IMR-90 (cell line): ENCODE measurements around the gene CDK5RAP3. TPM values are rescaled to one million over a fixed set of nuclear protein-coding genes. Genes with fewer than 3 reads are reported as not detected.
A peak's percentile ranks its signal among the peaks of the same experiment; 100 is the strongest.

Experiments used
- ATAC-seq: fragments of 200-7000 bp; cut with Tn5 transposase; 2 replicates; pipeline ENCODE4 v1.9.1; 2020; ENCODE audit warnings: low read depth, mild to moderate bottlenecking, moderate library complexity
- BruUV-seq: library from RNA; stranded (reverse); fragments of 400-500 nt; replicated peaks from 2 replicates; lab custom pipeline; 2021; lab: Mats Ljungman, UMichigan
- CTCF ChIA-PET: fragments of 300-600 bp; formaldehyde crosslinking; extraction: SDS; loops from one replicate; lab custom pipeline; 2021; ENCODE audit warnings: antibody characterized with exemption; lab: Yijun Ruan, JAX
- POLR2A ChIA-PET: fragments of 300-600 bp; sonication (Branson Sonifier 250); formaldehyde crosslinking; loops from one replicate; lab custom pipeline; 2022; ENCODE audit warnings: antibody characterized with exemption; ENCODE audit not compliant: unreplicated experiment; lab: Charles Lee
- DNase-seq: peaks from one replicate; pipeline ENCODE4 v3.0.0; 2013
- H2AFZ ChIP-seq: replicated peaks from 2 replicates; pipeline ENCODE3; 2013; ENCODE audit warnings: low read length, mild to moderate bottlenecking; ENCODE audit not compliant: poor library complexity
- H2AK5ac ChIP-seq: 2 replicates; pipeline ENCODE4 v1.6.1; 2013; ENCODE audit warnings: low read depth, low read length, inconsistent platforms
- H2AK9ac ChIP-seq: replicated peaks from 2 replicates; pipeline ENCODE3; 2013; ENCODE audit warnings: mild to moderate bottlenecking, low read depth, low read length, moderate library complexity; ENCODE audit not compliant: poor library complexity
- H2BK120ac ChIP-seq: 2 replicates; pipeline ENCODE4 v1.6.1; 2013; ENCODE audit warnings: low read depth, low read length, inconsistent platforms
- H2BK15ac ChIP-seq: 3 replicates; pipeline ENCODE4 v1.6.1; 2013; ENCODE audit warnings: low read depth, low read length, inconsistent platforms
- H2BK20ac ChIP-seq: 2 replicates; pipeline ENCODE4 v1.6.1; 2013; ENCODE audit warnings: low read depth, mild to moderate bottlenecking, inconsistent platforms, low read length, moderate library complexity
- H2BK5ac ChIP-seq: 2 replicates; pipeline ENCODE4 v1.6.1; 2013; ENCODE audit warnings: mild to moderate bottlenecking, low read depth, low read length, inconsistent platforms; ENCODE audit not compliant: poor library complexity, severe bottlenecking
- H3K14ac ChIP-seq: replicated peaks from 2 replicates; pipeline ENCODE4 v1.6.1; 2013; ENCODE audit warnings: low read depth, low read length, inconsistent platforms
- H3K18ac ChIP-seq: 2 replicates; pipeline ENCODE4 v1.6.1; 2013; ENCODE audit warnings: low read depth, low read length, control low read depth
- H3K23ac ChIP-seq: 2 replicates; pipeline ENCODE4 v1.6.1; 2013; ENCODE audit warnings: low read depth, low read length, inconsistent platforms
- H3K27ac ChIP-seq: 2 replicates; pipeline ENCODE4 v1.5.1; 2013; ENCODE audit warnings: mild to moderate bottlenecking, control low read depth, low read length; ENCODE audit not compliant: insufficient read depth
- H3K27me3 ChIP-seq: 2 replicates; pipeline ENCODE4 v1.6.1; 2013; ENCODE audit warnings: low read length; ENCODE audit not compliant: control insufficient read depth, insufficient read depth
- H3K36me3 ChIP-seq: 2 replicates; pipeline ENCODE4 v1.6.1; 2013; ENCODE audit warnings: low read length, mixed read lengths; ENCODE audit not compliant: control insufficient read depth, insufficient read depth
- H3K4ac ChIP-seq: 2 replicates; pipeline ENCODE4 v1.6.1; 2013; ENCODE audit warnings: low read depth, low read length, inconsistent platforms
- H3K4me1 ChIP-seq: 2 replicates; pipeline ENCODE4 v1.6.1; 2013; ENCODE audit warnings: low read length, mixed read lengths; ENCODE audit not compliant: control insufficient read depth, insufficient read depth
- H3K4me2 ChIP-seq: 2 replicates; pipeline ENCODE4 v1.6.1; 2013; ENCODE audit warnings: low read depth, mild to moderate bottlenecking, control low read depth, low read length, moderate library complexity
- H3K4me3 ChIP-seq: 2 replicates; pipeline ENCODE4 v1.5.1; 2013; ENCODE audit warnings: low read depth, mild to moderate bottlenecking, control low read depth, low read length, moderate library complexity; ENCODE audit not compliant: insufficient read depth
- H3K56ac ChIP-seq: 2 replicates; pipeline ENCODE4 v1.6.1; 2013; ENCODE audit warnings: low read length, inconsistent platforms; ENCODE audit not compliant: insufficient read depth; ENCODE audit errors: extremely low read depth
- H3K79me1 ChIP-seq, 2 experiments: 2 replicates each; pipeline ENCODE4 v1.6.1; 2013; ENCODE audit warnings: low read length in 2 of 2, inconsistent platforms in 1 of 2, low read depth in 1 of 2
- H3K9ac ChIP-seq: 2 replicates; pipeline ENCODE4 v1.6.1; 2013; ENCODE audit warnings: low read depth, low read length, control low read depth
- H3K9me1 ChIP-seq: 2 replicates; pipeline ENCODE4 v1.6.1; 2013; ENCODE audit warnings: low read length, inconsistent platforms; ENCODE audit not compliant: insufficient read depth
- H3K9me3 ChIP-seq: 2 replicates; pipeline ENCODE4 v1.6.1; 2013; ENCODE audit warnings: low read length; ENCODE audit not compliant: control insufficient read depth, insufficient read depth
- H4K20me1 ChIP-seq: 2 replicates; pipeline ENCODE4 v1.6.1; 2013; ENCODE audit warnings: low read length, inconsistent platforms; ENCODE audit not compliant: insufficient read depth
- H4K5ac ChIP-seq: 2 replicates; pipeline ENCODE4 v1.6.1; 2013; ENCODE audit warnings: mild to moderate bottlenecking, low read depth, low read length, control low read depth
- H4K8ac ChIP-seq, 2 experiments: 2 replicates each; pipeline ENCODE4 v1.6.1; 2013; ENCODE audit warnings: low read depth in 2 of 2, low read length in 2 of 2, control low read depth in 1 of 2, inconsistent platforms in 1 of 2
- H4K91ac ChIP-seq: 2 replicates; pipeline ENCODE4 v1.6.1; 2013; ENCODE audit warnings: low read depth, low read length, inconsistent platforms; ENCODE audit not compliant: insufficient read depth
- CEBPB ChIP-seq: IDR thresholded peaks from 2 replicates; pipeline ENCODE4 v1.6.1; 2012; ENCODE audit warnings: low read depth, low read length, improper control_type of control experiment
- MAZ ChIP-seq: IDR thresholded peaks from 2 replicates; pipeline ENCODE4 v1.6.1; 2012; ENCODE audit warnings: low read depth, mild to moderate bottlenecking, low read length, improper control_type of control experiment, moderate library complexity, borderline replicate concordance
- MXI1 ChIP-seq: IDR thresholded peaks from 2 replicates; pipeline ENCODE4 v1.6.1; 2012; ENCODE audit warnings: low read depth, mild to moderate bottlenecking, low read length, moderate library complexity, borderline replicate concordance
- NFE2L2 ChIP-seq: fragments of 150-350 bp; IDR thresholded peaks from 2 replicates; pipeline ENCODE4 v1.6.1; 2016; ENCODE audit warnings: low read depth, mild to moderate bottlenecking, low read length
- POLR2A ChIP-seq: IDR thresholded peaks from 2 replicates; pipeline ENCODE4 v1.6.1; 2012; ENCODE audit warnings: mild to moderate bottlenecking, low read depth, low read length
- RAD21 ChIP-seq: IDR thresholded peaks from 2 replicates; pipeline ENCODE4 v1.6.1; 2012; ENCODE audit warnings: low read length, improper control_type of control experiment
- RCOR1 ChIP-seq: IDR thresholded peaks from 2 replicates; pipeline ENCODE4 v1.6.1; 2012; ENCODE audit warnings: mild to moderate bottlenecking, low read length, improper control_type of control experiment; ENCODE audit not compliant: insufficient replicate concordance
- RFX5 ChIP-seq: IDR thresholded peaks from 2 replicates; pipeline ENCODE4 v1.8.0; 2012; ENCODE audit warnings: low read depth, mild to moderate bottlenecking, low read length, moderate library complexity
- USF2 ChIP-seq: fragments of 150-350 bp; IDR thresholded peaks from 2 replicates; pipeline ENCODE4 v1.6.1; 2017; ENCODE audit warnings: mild to moderate bottlenecking, antibody characterized with exemption, low read length, low read depth
- WGBS, 2 experiments: methylation state at CpG; one replicate each; pipeline versions ENCODE4 v1.1.5 to v1.1.7; 2013; ENCODE audit warnings: missing lambda C conversion rate in 2 of 2; ENCODE audit not compliant: insufficient read length in 1 of 2; ENCODE audit errors: extremely low coverage in 2 of 2; 5-methylcytosine and 5-hydroxymethylcytosine counted together
- dilution Hi-C: fragments of 300-500 bp; cut with HindIII; formaldehyde crosslinking; loops from one replicate; pipeline ENCODE4 v1.14.3; 2018; ENCODE audit warnings: low sequenced_read_pairs; ENCODE audit not compliant: unreplicated experiment
- in situ Hi-C: fragments of 300-500 bp; cut with MboI; formaldehyde crosslinking; loops from 3 replicates; pipeline ENCODE4 v1.14.3; 2019; ENCODE audit warnings: low sequenced_read_pairs, inconsistent platforms, mixed read lengths
- intact Hi-C: fragments of 100-400 bp; cut with micrococcal nuclease; formaldehyde crosslinking; loops from 2 replicates; pipeline ENCODE4 v1.10.0; 2022
- polyA plus RNA-seq, 3 experiments: library from polyadenylated mRNA; depleted of rRNA; stranded (reverse); fragments of >200 nt; gene quantifications; 2 replicates each; pipeline ENCODE4 v1.2.3, GENCODE V29; 2012; ENCODE audit warnings: low replicate concordance in 1 of 3
- total RNA-seq: library from RNA; depleted of rRNA; stranded (reverse); fragments of >200 nt; gene quantifications from 2 replicates; pipeline ENCODE4 v1.2.3, GENCODE V29; 2012
- TF ChIP-seq, protein P1 (sequence below): conservative IDR thresholded peaks from 2 replicates; pipeline ENCODE4 v1.5.1; 2012; ENCODE audit warnings: mild to moderate bottlenecking, low read depth, low read length, improper control_type of control experiment

The CDK5RAP3 gene
- total and polyA plus RNA-seq, 2 of the 4 experiments (the other 2 are of a cell fraction): 75.3 to 153 TPM

GRCh38 chr17:47949197-47949759 is 21.6 kb upstream of the CDK5RAP3 start (continued):
- TF ChIP-seq, protein P1, sequence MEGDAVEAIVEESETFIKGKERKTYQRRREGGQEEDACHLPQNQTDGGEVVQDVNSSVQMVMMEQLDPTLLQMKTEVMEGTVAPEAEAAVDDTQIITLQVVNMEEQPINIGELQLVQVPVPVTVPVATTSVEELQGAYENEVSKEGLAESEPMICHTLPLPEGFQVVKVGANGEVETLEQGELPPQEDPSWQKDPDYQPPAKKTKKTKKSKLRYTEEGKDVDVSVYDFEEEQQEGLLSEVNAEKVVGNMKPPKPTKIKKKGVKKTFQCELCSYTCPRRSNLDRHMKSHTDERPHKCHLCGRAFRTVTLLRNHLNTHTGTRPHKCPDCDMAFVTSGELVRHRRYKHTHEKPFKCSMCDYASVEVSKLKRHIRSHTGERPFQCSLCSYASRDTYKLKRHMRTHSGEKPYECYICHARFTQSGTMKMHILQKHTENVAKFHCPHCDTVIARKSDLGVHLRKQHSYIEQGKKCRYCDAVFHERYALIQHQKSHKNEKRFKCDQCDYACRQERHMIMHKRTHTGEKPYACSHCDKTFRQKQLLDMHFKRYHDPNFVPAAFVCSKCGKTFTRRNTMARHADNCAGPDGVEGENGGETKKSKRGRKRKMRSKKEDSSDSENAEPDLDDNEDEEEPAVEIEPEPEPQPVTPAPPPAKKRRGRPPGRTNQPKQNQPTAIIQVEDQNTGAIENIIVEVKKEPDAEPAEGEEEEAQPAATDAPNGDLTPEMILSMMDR: peak; percentile 94
- peak; percentile 36; the same call in 1 of the 2 replicates for TF ChIP-seq POLR2A

- no CpG with 5 or more reads among the region's 3 CpGs for WGBS, 2 experiments
- intact Hi-C loops (loop anchor here (1.0 to 5.0 kb wide), 3 partner anchors 20 to 108 kb away; partner anchors contain the start of gene SCRN2), in situ Hi-C loops (no loop called here), dilution Hi-C loops (no loop called here)
- no TSS peak for BruUV-seq
- Histone ChIP-seq H3K79me1 (peaks cover 0 to 5% of the 10 kb centered on the region in 2 experiments; a peak in 1 of 4 replicates), H2AK5ac (peak overlapping the region; percentile 52; the same call in 1 of the 2 replicates), H2BK120ac (peak overlapping the region; percentile 88; the same call in 1 of the 2 replicates), H3K4me2 (no peak overlapping the region), H3K27ac (no peak overlapping the region), H3K18ac (no peak overlapping the region), H3K4ac (peak overlapping the region; percentile 96), H3K27me3 (no peaks in the 10 kb centered on the region), H2AFZ (peak overlapping the region; percentile 98), H2BK15ac (peak overlapping the region; percentile 43; the same call in 1 of the 3 replicates), H4K91ac (peak overlapping the region; percentile 93), H4K20me1 (peaks cover 2% of the 10 kb centered on the region; the same call in 1 of the 2 replicates), H4K5ac (peak overlapping the region; percentile 58), H2BK20ac (0 out of 2 replicates have a peak overlapping the region, but pooled peaks have one; percentile 90), H3K36me3 (peaks cover 2% of the 10 kb centered on the region; the same call in 1 of the 2 replicates), H3K4me1 (peaks cover 3% of the 10 kb centered on the region), H3K9me1 (no peaks in the 10 kb centered on the region), H4K8ac (peak overlapping the region; percentile 78 to 99; a peak in 3 of 4 replicates), H3K9me3 (no peaks in the 10 kb centered on the region), H2AK9ac (peak overlapping the region; percentile 98), H3K9ac (no peak overlapping the region), H3K56ac (peak overlapping the region; percentile 61; the same call in 1 of the 2 replicates), H2BK5ac (no peak overlapping the region), H3K23ac (peak overlapping the region; percentile 93; the same call in 1 of the 2 replicates), H3K14ac (peak overlapping the region; percentile 98; the same call in 1 of the 2 replicates), H3K4me3 (no peak overlapping the region)
- no peak for ATAC-seq
- DNase-seq: no peak
- POLR2A ChIA-PET: no interaction called here
- CTCF ChIA-PET: interaction anchor here (0.5 to 3.3 kb wide), 9 partner anchors 17 to 663 kb away, joined by 3 to 23 read pairs (median 4); partner anchors contain the start of genes CDK5RAP3 and SP2
- no peak for TF ChIP-seq RAD21
- TF ChIP-seq MXI1: no peak
- TF ChIP-seq RFX5: no peak
- TF ChIP-seq, protein P1: no peak
- no peak for TF ChIP-seq MAZ
- no peak for TF ChIP-seq NFE2L2
- TF ChIP-seq USF2: no peak
- no peak for TF ChIP-seq RCOR1
- no peak for TF ChIP-seq CEBPB
These were observed 21.0 kb upstream of the CDK5RAP3 start for GRCh38 chr17:47949946-47950345.
